GM12878 (cell line): ENCODE results near the gene SMIM13. TPM values are rescaled to one million over a fixed set of nuclear protein-coding genes. Genes with fewer than 3 reads are reported as not detected.
"Not testable (repeated sequence)": the region's sequence is repeated elsewhere in the genome, so short reads cannot be mapped to it uniquely, and the experiment has no call there.

Experiments
- ATAC-seq: fragments of 200-7000 bp; cut with Tn5 transposase; 3 replicates; pipeline ENCODE4 v1.9.1; 2020; ENCODE audit warnings: mild to moderate bottlenecking, moderate library complexity
- BruUV-seq: library from RNA; stranded (reverse); fragments of 400-500 nt; replicated peaks from 2 replicates; lab custom pipeline; 2021; lab: Mats Ljungman, UMichigan
- CTCF ChIA-PET: fragments of 300-600 bp; sonication (Branson Sonifier 250); formaldehyde crosslinking; extraction: SDS; loops from one replicate; lab custom pipeline; 2021; ENCODE audit warnings: inconsistent platforms; lab: Yijun Ruan, JAX
- POLR2A ChIA-PET: fragments of 350-600 bp; formaldehyde crosslinking; extraction: SDS; loops from one replicate; lab custom pipeline; 2021; ENCODE audit warnings: inconsistent platforms; lab: Charles Lee
- RAD21 ChIA-PET: fragments of 300-600 bp; sonication (Branson Sonifier 250); formaldehyde crosslinking; loops from one replicate; lab custom pipeline; 2023; ENCODE audit warnings: antibody characterized with exemption; ENCODE audit not compliant: unreplicated experiment; lab: Charles Lee
- SMC1A ChIA-PET: fragments of 300-600 bp; sonication (Branson Sonifier 250); formaldehyde crosslinking; loops from one replicate; lab custom pipeline; 2023; ENCODE audit not compliant: unreplicated experiment, uncharacterized antibody; lab: Charles Lee
- DNase-seq: peaks from one replicate; pipeline ENCODE4 v3.0.0-alpha.2; 2011; ENCODE audit warnings: low read depth, low spot score
- FAIRE-seq: peaks from 3 replicates; lab custom pipeline; 2011; peaks lifted over from hg19 to GRCh38; lab: Jason Lieb, UNC
- H2AFZ ChIP-seq: 2 replicates; pipeline ENCODE4 v1.6.0; 2011; ENCODE audit warnings: low read depth, low read length, control low read depth; ENCODE audit not compliant: control insufficient read depth
- H3K27ac ChIP-seq: 2 replicates; pipeline ENCODE4 v1.5.1; 2011; ENCODE audit warnings: control low read depth; ENCODE audit not compliant: control insufficient read depth, insufficient read depth
- H3K27me3 ChIP-seq, 2 experiments: replicated peaks in 1 of 2; 2 replicates each; pipeline versions ENCODE4 v1.6.0 to v1.6.1; 2011; ENCODE audit warnings: low read length in 1 of 2; ENCODE audit not compliant: control insufficient read depth in 2 of 2, insufficient read depth in 2 of 2
- H3K36me3 ChIP-seq, 2 experiments: 2 replicates each; pipeline ENCODE4 v1.5.1; 2011; ENCODE audit warnings: low read length in 1 of 2; ENCODE audit not compliant: control insufficient read depth in 2 of 2, insufficient read depth in 2 of 2
- H3K4me1 ChIP-seq: 2 replicates; pipeline ENCODE4 v1.6.1; 2011; ENCODE audit warnings: mild to moderate bottlenecking, low read length, moderate library complexity, mixed read lengths; ENCODE audit not compliant: control insufficient read depth, insufficient read depth
- H3K4me2 ChIP-seq: 2 replicates; pipeline ENCODE4 v1.6.0; 2011; ENCODE audit warnings: control low read depth; ENCODE audit not compliant: control insufficient read depth, insufficient read depth
- H3K4me3 ChIP-seq: fragments of 200-600 bp; sonication (generic); 2 replicates; pipeline ENCODE4 v1.5.1; 2016
- H3K79me2 ChIP-seq: 2 replicates; pipeline ENCODE4 v1.6.0; 2011; ENCODE audit warnings: low read length; ENCODE audit not compliant: control insufficient read depth, insufficient read depth
- H3K9ac ChIP-seq: 2 replicates; pipeline ENCODE4 v1.8.0; 2011; ENCODE audit warnings: low read length, control low read depth, mixed read lengths; ENCODE audit not compliant: control insufficient read depth, insufficient read depth
- H3K9me3 ChIP-seq: replicated peaks from 3 replicates; pipeline ENCODE4 v1.5.1; 2011; ENCODE audit warnings: mild to moderate bottlenecking, low read length; ENCODE audit not compliant: control insufficient read depth, insufficient read depth
- H4K20me1 ChIP-seq: 2 replicates; pipeline ENCODE4 v1.6.0; 2011; ENCODE audit not compliant: control insufficient read depth, insufficient read depth
- ATF3 ChIP-seq: IDR thresholded peaks from 2 replicates; pipeline ENCODE4 v1.6.1; 2011; ENCODE audit warnings: low read depth, mild to moderate bottlenecking, low read length, moderate library complexity, borderline replicate concordance; ENCODE audit errors: extremely low read depth
- GABPA ChIP-seq: IDR thresholded peaks from 2 replicates; pipeline ENCODE4 v1.6.1; 2014; ENCODE audit warnings: antibody characterized with exemption, low read depth, mild to moderate bottlenecking, inconsistent platforms
- HDAC2 ChIP-seq: fragments of 200-600 bp; sonication (generic); IDR thresholded peaks from 2 replicates; pipeline ENCODE4 v1.6.1; 2017
- NFIC ChIP-seq: IDR thresholded peaks from 2 replicates; pipeline ENCODE4 v1.6.1; 2012; ENCODE audit warnings: low read depth, mild to moderate bottlenecking, inconsistent platforms, low read length, moderate library complexity
- TCF7 ChIP-seq: IDR thresholded peaks from 2 replicates; pipeline ENCODE4 v1.6.1; 2014; ENCODE audit warnings: antibody characterized with exemption, borderline replicate concordance
- WGBS: methylation state at CpG from one replicate; pipeline ENCODE4 v1.1.6; 2016; ENCODE audit warnings: low lambda C conversion rate; ENCODE audit not compliant: insufficient replicate concordance, insufficient coverage; ENCODE audit errors: missing lambda C conversion rate; 5-methylcytosine and 5-hydroxymethylcytosine counted together
- in situ Hi-C: fragments of 300-500 bp; cut with MboI; formaldehyde crosslinking; loops from 9 replicates; pipeline ENCODE4 v1.14.3; 2018; ENCODE audit warnings: mixed read lengths
- intact Hi-C: fragments of 100-400 bp; cut with micrococcal nuclease; formaldehyde crosslinking; loops from one replicate; pipeline ENCODE4 v1.14.2; 2022; ENCODE audit not compliant: unreplicated experiment
- polyA plus RNA-seq, 11 experiments: library from polyadenylated mRNA; depleted of rRNA in 4 of 11; unstranded in 6 of 11; stranded (reverse) in 5 of 11; fragments of >200 nt; fragmentation: Nextera tagmentation in 4 of 11; fragmentation: Illumina TruSeq in 1 of 11; extraction: Ambion mirVana in 4 of 11; extraction: Trizol in 1 of 11; gene quantifications; 1 replicate in 1 of 11; 2 replicates in 10 of 11; pipeline versions ENCODE4 v1.2.1 to v1.2.3, GENCODE V29; 2011 to 2016; ENCODE audit warnings: inconsistent platforms in 2 of 11, missing spikeins in 2 of 11, low read depth in 1 of 11
- total RNA-seq, 4 experiments: library from RNA; depleted of rRNA in 3 of 4; stranded (reverse); fragments of >200 nt in 3 of 4; fragmentation: Illumina TruSeq in 1 of 4; extraction: Trizol in 1 of 4; gene quantifications; 2 replicates each; pipeline versions ENCODE4 v1.2.1 to v1.2.3, GENCODE V29; 2013 to 2021

The SMIM13 gene
- total and polyA plus RNA-seq, 10 of the 15 experiments (the other 5 are each of a cell fraction or from before 2014, with no cell fraction given) = 2.0 to 8.5 (median 4.7) TPM

DNA sequence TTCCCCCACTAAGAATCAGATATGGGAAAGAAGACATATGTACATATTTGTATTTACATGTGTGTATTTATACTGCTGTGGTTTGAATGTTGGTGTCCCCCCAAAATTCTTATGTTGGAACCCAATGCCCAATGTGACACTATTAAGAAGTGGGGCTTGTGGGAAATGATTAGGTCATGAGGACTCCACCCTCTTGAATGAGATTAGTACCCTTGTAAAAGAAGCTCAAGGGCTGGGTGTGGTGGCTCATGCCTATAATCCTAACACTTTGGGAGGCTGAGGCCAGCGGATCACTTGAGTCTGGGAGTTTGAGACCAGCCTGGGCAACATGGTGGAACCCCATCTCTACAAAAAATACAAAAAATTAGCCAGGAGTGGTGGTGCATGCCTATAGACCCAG is 3.9 kb upstream of the SMIM13 start:
- intact Hi-C loops (loop anchor here (5.0 to 10.0 kb wide), 2 partner anchors 43 to 555 kb away; no protein-coding TSS in a partner anchor), in situ Hi-C loops (no loop called here)
- Histone ChIP-seq H3K4me3 (no peak overlapping the region), H3K4me1 (no peaks in the 10 kb centered on the region), H3K27ac (no peak overlapping the region), H3K36me3 (no peaks in the 10 kb centered on the region), H3K27me3 (no peaks in the 10 kb centered on the region), H2AFZ (no peak overlapping the region), H3K9ac (no peak overlapping the region), H3K4me2 (no peak overlapping the region), H3K79me2 (peaks cover 7% of the 10 kb centered on the region), H4K20me1 (no peaks in the 10 kb centered on the region), H3K9me3 (no peaks in the 10 kb centered on the region)
- POLR2A ChIA-PET = interaction anchor here (0.7 kb wide), 1 partner anchor 12 kb away, joined by 3 read pairs; no protein-coding TSS in a partner anchor
- RAD21 ChIA-PET = no interaction called here
- DNase-seq = no peak
- CTCF ChIA-PET = interaction anchor here (0.6 kb wide), 1 partner anchor 390 kb away, joined by 3 read pairs; no protein-coding TSS in a partner anchor
- no peak for FAIRE-seq
- 75% methylated on average over 1 of the region's 1 CpG for WGBS
- SMC1A ChIA-PET = no interaction called here
- TF ChIP-seq HDAC2 (no peak), GABPA (no peak), NFIC (no peak), TCF7 (no peak), ATF3 (no peak)
- no TSS peak for BruUV-seq
- no peak for ATAC-seq

GRCh38 chr6:11091141-11091540 is 2.5 kb upstream of the SMIM13 start:
- H3K4me1 ChIP-seq, H3K27ac ChIP-seq, BruUV-seq, ATAC-seq, H3K4me3 ChIP-seq, H3K36me3 ChIP-seq, DNase-seq, H3K9ac ChIP-seq, H3K9me3 ChIP-seq, H4K20me1 ChIP-seq, FAIRE-seq, H3K27me3 ChIP-seq, H3K4me2 ChIP-seq, in situ Hi-C loops, H2AFZ ChIP-seq: not testable (repeated sequence)
- peaks cover 21% of the 10 kb centered on the region for H3K79me2 ChIP-seq
- WGBS = 87% methylated on average over 5 of the region's 5 CpGs
- intact Hi-C loops = loop anchor here (5.0 to 10.0 kb wide), 2 partner anchors 41 to 556 kb away; no protein-coding TSS in a partner anchor
- ChIA-PET SMC1A (interaction anchor here (3.5 kb wide), 1 partner anchor 405 kb away, joined by 13 read pairs; no protein-coding TSS in a partner anchor), POLR2A (interaction anchor here (0.6 kb wide), 1 partner anchor 714 kb away, joined by 7 read pairs; no protein-coding TSS in a partner anchor), CTCF (interaction anchor here (1.6 kb wide), 1 partner anchor 22 kb away, joined by 5 read pairs; no protein-coding TSS in a partner anchor), RAD21 (interaction anchor here (1.3 kb wide), 1 partner anchor 22 kb away, joined by 4 read pairs; no protein-coding TSS in a partner anchor)
